Measurements from ENCODE around the gene CRISPLD2.
"Not testable (repeated sequence)": the region's sequence is repeated elsewhere in the genome, so short reads cannot be mapped to it uniquely, and the experiment has no call there.

CRISPLD2 gene

DNA sequence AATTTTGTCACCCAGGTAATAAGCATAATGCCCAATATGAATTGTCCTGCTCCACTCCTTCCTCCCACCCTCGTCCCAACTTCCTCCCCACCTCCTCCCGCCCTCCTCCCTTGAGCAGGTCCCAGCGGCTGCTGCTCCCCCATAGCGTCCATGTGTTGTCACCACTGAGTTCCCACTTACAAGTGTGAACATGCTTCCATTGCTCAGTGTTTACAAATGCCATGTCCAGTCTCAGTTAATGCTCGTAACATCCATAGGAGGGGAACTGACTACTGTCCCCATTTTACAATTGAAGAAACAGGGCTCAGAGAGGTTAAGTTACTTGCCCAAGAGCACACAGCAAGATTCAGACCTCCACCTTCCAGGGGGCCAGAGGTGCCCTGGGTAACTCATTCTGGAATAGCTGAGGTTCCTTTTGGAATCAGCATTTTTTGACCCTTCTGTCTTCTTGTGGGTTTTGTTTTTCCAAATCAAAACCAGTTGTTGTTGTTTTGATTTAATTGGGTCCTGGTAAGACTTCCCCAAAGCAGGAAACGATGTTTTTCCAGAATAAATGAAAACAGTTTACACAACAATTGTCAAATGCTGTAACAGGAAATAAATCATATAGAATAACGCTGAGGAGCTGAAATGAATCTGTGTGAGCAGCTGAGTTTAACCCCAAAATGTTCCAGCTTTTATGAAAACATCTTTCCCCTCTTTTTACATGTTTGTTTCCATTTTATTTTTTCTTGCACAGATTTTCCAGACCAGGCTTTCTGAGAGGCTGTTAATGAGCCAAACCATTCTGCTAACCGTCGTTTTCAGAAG is 117.6 kb downstream of the CRISPLD2 start:
- DNase-seq, result no peak

DNA sequence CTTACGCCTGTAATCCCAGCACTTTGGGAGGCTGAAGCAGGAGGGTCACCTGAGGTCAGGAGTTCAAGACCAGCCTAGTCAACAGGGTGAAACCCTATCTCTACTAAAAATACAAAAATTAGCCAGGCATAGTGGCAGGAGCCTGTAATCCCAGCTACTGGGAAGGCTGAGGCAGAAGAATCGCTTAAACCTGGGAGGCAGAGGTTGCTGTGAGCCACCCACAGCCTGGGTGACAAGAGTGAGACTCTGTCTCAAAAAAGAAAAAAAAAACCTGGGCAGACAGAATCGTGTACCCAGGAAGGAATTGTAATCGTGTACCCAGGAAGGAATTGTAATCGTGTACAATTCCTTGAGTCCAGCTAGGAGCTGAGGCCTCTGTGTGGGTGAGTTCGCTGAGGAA is 118.8 kb downstream of the CRISPLD2 start:
- DNase-seq, result not testable (repeated sequence)

GRCh38 chr16:84940670-84941551 is 121.1 kb downstream of the CRISPLD2 start:
- DNase-seq, result no peak

GRCh38 chr16:84941921-84942320 is 122.1 kb downstream of the CRISPLD2 start:
- DNase-seq, result no peak

DNA sequence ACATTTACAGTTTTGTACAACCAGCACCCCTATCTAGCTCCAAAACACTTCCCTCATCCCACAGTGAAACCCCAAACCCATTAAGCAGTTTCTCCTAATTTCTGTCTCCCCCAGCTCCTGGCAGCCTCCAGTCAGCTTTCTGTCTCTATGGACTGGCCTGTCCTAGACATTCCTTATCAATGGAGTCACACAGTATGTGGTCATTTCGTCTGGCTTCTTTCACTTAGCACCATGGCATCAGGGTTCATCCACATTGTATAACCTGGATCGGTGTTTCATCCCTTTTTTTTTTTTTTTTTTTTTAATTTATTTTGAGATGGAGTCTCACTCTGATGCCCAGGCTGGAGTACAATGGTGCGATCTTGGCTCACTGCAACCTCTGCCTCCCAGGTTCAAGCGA is 123.0 kb downstream of the CRISPLD2 start:
- DNase-seq, result no peak

DNA sequence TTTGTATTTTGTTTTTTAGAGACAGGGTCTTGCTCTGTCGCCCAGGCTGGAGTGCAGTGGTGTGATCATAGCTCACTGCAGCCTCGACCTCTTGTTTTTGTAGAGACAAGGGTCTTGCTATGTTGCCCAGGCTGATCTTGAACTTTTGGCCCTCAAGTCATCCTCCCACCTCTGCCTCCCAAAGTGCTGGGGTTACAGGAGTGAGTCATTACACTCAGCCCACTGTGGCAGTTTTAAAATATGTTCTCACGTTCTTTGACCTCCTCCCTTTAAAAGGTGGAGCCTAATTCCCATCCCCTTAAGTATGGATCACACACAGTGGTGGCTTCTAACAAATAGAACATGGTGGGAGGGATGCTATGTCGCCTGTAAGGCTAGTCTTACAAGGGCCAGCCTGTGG is 123.8 kb downstream of the CRISPLD2 start:
- no peak for DNase-seq

- no peak for DNase-seq
Measured at GRCh38 chr16:84947022-84947421, 127.2 kb downstream of the CRISPLD2 start.

GRCh38 chr16:84947996-84948850 is 128.4 kb downstream of the CRISPLD2 start:
- no peak for DNase-seq

DNA sequence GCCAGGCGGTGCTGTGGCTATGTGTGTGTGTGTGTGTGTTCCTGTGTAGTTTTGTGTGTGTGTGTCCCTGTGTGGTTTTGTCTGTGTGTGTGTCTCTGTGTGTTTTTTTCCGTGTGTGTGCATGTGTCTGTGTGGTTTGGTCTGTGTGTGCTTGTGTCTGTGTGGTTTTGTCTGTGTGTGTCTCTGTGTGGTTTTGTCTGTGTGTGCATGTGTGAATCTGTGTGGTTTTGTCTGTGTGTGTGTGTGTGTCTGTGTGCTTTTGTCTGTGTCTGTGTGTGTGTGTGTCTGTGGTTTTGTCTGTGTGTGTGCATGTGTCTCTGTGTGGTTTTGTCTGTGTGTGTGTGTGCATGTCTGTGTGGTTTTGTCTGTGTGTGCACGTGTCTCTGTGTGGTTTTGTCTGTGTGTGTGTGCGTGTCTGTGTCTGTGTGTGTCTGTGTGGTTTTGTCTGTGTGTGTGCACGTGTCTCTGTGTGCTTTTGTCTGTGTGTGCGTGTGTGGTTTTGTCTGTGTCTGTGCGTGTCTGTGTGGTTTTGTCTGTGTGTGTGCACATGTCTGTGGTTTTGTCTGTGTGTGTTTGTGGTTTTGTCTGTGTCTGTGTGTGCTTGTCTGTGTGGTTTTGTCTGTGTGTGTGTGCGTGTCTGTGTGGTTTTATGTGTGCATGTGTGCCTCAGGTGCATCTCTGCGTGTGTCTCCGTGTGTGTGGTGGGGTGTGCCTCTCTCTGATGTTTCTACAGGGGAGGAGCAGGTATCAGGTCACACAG is 129.2 kb downstream of the CRISPLD2 start:
- DNase-seq, result no peak

DNA sequence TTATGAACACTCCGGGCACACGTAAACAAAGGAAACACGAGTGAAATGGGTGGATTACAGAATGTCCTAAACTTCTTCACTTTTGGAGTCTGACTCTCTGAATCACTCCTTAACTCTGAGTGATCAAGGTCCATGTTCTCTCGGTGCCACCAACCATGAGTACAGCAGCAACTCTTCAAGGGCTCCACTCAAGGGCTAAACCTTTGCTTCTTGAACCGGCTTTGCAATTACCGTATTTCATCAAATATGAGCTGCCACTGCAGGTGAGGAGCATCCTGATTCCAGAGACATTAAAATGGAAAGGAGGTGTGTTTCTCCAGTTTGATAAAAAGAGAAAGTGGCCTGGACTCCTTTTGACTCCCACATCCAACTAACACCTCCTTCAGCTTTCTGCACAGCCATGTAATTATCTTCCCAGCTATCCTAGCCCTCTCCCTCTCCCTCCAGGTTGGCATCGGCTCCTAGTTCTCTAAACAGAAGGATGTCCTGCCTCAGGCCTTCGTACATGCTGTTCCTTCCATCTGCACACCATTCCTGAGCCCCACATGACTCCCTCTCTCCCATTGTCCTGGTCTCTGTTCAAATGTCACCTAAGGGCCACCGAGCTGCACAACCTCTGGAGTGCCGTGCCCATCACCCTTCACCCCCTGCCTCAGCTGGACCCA is 130.1 kb downstream of the CRISPLD2 start:
- no peak for DNase-seq

GRCh38 chr16:84950906-84951305 is 131.1 kb downstream of the CRISPLD2 start:
- peak; percentile 40 to 43 for DNase-seq

GRCh38 chr16:84952335-84953189 is 132.8 kb downstream of the CRISPLD2 start:
- DNase-seq, result peak; percentile 69 to 76

DNA sequence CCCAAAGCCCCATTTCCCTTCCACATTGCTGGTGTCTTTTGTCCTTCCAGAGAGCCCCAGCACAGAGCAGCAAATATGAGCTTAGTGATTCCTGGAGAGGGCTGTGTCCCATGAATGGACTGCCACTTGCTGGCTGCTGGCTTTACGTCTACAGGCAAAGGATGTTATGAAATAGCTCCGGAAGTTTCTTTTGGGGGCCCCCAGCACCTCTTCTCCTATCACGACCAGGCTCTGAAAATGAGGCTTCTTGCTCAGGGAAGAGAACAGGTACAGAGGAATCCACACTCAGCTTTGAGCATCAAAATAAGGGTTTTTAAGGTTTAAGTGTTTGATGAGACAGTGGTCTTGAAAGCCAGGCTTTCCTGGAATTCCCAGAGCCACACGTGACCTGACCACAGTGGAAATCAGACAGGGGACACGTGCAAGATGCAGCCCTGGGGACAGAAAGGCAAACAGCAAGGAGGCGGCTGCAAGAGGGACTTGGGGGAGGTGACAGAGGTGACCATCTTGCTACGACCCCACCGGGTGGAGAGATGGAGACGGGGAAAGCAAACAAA is 133.5 kb downstream of the CRISPLD2 start:
- no peak for DNase-seq

DNA sequence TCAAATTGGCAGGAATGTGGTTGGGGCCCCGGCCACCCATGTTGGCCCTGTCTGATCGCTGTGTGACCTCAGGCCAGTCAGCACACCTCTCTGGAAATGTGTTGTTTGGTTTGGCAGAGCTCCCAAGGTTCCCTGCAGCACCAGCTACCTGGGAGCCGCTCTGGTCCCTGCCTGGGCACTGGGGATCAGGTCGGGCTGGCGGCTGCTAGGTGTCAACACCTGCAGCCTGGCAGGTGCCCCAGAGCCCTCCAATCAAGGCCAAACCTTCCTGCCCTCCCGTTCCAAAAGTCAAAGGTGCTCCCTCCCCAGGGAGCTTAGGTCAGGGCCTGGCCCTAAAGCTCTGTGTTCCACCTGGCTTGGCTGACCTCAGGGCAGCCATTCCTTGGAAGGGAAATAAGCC is 135.6 kb downstream of the CRISPLD2 start:
- DNase-seq, result no peak

DNA sequence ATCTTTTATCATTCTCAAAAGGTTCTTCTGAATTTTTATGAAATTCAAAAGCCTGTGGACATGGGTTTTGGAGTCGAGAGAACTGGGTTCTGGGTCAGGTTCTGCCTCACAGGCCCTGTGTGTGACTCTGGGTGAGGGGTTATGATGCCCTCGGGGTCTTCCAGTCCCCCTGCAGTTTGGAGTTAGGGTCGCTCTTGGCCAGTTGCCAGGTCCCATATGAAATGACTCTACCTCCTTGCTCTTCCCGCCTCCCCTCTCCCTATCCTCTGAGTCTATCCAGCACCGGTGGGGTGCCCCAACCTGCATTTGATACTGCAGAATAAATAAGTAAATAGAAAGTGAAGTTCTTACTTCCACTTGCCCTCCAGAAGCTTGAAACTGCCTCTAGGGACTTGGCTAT is 137.4 kb downstream of the CRISPLD2 start:
- no peak for DNase-seq

- no peak for DNase-seq
Measured at GRCh38 chr16:84957792-84958191, 138.0 kb downstream of the CRISPLD2 start.
